Raji (cell line): ENCODE measurements around the gene AP3S1.

Experiments used
- POLR2A ChIP-seq: IDR thresholded peaks from 2 replicates; pipeline ENCODE4 v1.6.1; 2011; ENCODE audit warnings: low read depth, low read length, control low read depth; ENCODE audit not compliant: insufficient read depth

AP3S1 gene

DNA sequence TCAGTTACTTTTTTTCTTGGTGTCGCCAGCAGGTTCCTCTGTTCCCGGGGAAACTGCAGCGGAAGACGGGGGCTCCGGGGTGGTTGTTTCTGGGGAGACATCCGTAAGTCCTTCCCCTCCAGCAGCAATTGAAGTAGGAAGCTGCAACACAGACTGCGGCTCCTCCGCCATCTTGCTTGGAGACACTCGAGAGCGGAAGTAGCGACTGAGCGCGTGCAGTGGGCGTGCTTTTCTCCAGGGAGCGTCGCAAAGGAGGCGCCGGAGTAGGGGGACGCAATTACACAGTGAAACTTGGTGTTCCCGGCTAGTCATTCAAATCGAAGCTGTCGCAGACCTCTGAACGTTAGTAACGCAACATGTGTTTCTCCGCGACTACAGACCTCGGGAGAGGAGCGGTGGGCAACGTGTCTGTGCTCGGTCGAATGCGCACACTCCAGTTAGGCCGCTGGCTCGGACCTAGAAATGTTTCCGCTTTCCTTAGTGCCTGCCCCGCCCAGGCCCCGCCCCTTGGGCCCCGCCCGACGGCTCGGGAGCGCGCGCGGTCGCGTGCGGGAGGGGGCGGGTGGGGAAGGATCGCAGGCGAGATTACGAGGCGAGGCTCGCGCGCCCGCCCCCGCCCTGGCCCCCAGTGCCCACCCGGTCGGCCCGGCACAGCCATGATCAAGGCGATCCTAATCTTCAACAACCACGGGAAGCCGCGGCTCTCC is at the start of gene AP3S1, which contains the start of gene ATG12:
Gene AP3S1 (plus strand): TSS at position 554 of the 707 bp plus-strand sequence. CDS start 103 bp downstream, at position 657.
Gene ATG12 (minus strand): TSS at position 184 of the 707 bp plus-strand sequence. CDS start 13 bp downstream, at position 171.
- peak; percentile 89 for TF ChIP-seq POLR2A

DNA sequence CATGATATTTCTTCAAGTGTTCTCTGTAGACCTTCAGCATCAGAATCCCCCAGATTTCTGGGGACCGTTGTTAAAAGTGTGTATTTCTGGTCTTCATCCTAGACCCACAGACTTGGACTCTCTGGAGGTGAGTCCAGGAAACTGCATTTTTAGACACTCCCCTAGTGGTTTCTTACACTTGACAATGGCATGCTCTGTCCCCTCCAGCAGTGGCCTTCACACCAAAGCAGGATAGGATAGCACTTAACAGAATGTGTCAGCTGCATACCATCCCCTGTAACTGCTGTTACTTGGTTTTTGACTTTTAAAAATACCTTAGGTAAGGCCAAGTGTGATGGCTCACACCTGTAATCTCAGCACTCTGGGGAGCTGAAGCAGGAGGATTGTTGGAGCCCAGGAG is 46.0 kb upstream of the AP3S1 start:
- no peak for TF ChIP-seq POLR2A

DNA sequence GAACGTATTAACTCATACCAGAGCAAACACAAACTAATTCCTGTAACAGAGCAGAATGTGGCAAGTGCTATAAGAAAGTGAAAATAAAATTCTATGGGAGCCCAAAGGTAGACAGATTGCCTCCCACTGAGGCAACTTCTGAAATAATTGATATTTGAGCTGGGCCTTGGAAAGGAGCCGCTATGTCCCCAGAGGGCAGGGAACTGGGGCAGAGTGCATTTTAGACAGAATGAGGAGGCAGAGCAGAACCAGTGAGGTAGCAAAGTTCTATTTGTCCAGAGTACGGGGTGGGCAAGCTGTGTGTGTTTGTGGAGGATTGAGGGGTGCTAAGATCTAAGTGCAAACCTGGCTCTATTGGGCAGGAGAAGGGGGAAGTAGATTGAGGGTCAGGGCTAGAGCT is 45.1 kb upstream of the AP3S1 start:
- no peak for TF ChIP-seq POLR2A

DNA sequence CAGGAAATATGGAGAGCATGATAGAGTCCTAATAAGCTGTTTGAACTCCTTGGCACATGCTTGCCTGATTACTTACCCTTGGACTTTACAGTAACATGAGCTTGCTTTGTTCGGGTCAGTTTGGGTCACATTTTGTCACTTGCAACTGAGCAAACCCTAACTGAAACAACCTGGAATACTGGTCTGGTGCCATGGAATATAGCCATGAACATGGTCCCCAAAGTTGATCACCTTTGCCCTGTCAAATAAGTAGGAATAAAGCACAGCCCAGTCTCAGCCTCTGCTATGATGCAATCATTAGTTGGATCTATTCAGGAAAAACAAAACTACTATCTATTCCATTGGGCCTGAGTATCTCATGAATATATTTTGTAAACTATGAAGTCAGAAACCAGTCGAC is 43.5 kb upstream of the AP3S1 start:
- TF ChIP-seq POLR2A: no peak

DNA sequence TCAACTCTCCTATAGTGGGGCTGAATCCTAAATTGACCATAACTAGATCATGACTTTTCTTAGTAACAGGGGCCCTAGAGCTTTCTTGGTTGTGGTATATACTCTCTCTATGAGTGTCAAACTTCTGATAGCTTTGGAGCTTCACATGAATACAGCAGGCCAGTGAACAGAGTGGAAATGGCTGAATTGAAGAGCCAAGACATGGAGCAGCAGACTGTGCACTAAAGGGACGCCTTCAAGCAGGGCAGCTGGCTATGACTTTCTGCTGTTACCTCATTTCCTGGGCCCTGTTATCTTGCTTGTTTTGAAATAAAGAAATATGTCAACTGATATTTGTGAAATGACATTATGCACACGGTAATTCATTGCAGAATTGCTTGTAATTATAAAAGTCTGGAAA is 41.6 kb upstream of the AP3S1 start:
- TF ChIP-seq POLR2A: no peak

DNA sequence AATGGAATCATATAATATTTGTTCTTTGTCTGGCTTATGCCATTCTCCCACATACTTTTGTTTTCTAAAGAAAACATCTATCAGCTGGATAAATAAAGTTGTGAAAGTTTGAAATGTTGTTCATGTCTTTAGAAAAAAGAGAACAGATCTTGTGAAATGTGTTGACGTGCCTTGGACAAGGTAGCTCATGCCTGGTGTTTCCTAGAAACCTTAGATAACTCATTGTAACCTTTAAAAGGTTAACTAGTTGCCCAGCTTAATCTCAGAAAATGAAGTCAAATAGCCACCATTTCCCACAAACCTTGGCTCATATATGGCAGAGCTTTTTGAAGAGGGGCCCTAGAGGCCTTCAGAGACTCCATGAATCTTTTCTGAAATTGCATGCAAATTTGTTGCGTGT is 40.6 kb upstream of the AP3S1 start:
- no peak for TF ChIP-seq POLR2A

DNA sequence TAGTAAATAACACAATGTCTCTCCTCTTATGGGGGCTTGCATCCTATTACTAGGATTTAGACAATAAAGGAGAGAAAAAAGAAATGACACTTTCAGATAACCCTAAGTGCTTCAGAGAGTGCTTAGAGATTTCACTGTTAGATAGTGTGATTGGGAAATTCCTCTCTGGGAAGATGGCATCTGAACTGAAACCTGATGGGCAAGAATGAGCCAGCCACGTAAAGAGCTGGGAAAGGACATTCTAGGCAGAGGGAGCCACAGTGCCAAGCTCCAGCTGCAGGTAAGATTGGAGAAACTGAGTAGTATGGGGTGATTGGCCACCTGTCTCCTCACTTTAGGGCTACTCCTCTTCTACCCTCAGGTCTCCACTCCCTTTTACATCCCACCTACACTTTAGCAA is 39.8 kb upstream of the AP3S1 start:
- TF ChIP-seq POLR2A: no peak

DNA sequence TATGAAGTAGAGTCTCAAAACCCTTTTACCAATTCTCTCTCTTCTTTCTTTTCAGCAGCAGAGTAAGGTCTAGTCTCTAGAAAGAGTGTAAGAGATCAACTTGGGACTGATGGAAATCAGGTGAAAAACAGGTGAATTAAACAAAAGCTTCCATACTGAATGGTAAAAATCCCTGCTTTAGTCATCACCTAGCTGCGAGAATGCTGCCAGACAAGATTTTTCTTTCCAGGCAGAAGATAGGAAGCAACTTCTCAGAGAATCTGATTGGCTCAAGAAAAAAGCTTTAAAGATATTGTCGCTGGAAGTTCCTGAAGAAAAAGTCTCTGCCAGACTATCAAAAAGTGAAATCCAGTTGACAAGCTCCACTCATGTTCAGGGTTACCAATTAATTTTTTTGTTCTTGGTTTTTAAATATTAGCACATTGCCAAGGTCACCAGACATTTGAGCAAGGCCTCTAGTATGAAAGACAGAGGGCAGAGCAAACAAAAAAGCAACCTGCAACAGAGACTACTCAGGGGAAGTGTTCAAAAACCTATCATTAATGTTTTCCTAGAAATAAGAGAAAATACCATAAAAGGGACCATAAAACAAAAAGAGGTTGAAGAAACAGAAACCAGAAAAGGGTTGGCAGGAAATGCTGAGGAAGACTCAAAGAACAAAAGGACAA is 34.6 kb upstream of the AP3S1 start:
- no peak for TF ChIP-seq POLR2A

DNA sequence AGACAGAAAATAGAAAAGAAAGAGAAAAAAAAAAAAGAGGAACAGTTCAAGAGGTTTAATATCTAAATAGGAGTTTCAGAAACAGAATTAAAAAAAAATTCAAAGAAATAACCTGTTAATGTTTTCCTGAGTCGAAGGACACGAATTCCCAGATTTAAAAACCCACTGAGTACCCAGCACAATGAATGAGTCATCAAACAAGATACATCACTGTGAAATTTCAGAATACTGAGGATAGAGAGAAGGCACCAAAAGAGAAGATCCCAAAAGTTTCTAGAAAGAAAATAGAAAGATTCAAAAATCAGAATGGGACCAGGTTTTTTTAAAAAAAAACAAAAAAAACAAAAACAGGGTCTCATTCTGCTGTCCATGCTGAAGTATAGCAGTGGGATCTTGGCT is 34.1 kb upstream of the AP3S1 start:
- TF ChIP-seq POLR2A: no peak

DNA sequence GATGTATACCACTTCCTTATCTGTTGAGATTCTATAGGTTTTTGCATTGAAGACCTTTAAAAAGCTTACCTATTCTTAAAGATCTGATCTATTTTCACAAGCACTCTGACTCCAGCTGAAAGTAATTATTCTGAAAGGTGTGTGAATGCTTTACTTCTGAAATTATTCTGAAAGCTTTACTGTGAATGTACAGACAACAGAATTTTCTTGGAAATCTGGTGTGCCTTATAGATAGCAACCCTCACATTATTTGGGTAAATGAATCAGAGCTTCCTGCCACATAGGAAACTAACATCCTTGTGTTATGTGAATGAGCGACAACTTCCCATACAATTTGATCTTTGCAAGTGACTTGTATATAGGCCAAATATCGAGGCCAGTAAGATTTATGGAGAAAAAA is 31.8 kb upstream of the AP3S1 start:
- no peak for TF ChIP-seq POLR2A

DNA sequence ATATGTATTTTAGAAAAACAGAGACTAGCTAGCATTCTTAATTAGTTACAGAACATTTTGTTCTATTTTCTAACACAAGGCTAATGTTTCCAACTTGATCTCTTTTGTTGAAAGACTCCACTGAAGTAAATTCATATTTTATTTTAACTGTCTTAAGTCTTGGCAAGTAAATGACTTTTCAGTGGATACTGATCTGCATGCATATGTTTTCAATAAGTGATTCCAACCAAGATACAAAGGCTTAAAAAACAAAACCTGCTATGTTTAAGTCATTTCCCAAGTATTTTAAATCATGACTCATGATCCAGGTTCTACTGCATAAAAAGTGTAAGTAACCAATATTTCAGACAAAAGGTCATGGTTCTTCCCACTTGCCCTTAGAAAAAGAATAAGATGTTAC is 31.0 kb upstream of the AP3S1 start:
- TF ChIP-seq POLR2A: no peak

DNA sequence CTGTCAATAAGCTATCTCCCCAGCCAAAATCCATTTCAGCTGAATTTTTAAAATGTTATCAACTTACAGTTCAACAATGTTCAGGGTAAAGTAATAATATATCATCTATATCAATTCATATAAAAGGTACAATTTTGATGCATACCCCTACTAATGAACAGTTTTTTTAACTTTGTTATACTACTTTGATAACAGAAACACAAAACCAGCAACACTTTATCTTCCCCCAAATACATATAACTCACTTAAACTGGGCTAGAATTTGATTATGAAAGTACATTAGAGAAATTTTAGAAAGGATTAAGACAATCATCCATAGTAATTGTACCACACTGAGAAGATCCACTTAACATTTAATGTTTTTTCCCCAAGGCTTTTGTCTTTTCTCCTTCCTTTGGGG is 30.3 kb upstream of the AP3S1 start:
- TF ChIP-seq POLR2A: no peak

DNA sequence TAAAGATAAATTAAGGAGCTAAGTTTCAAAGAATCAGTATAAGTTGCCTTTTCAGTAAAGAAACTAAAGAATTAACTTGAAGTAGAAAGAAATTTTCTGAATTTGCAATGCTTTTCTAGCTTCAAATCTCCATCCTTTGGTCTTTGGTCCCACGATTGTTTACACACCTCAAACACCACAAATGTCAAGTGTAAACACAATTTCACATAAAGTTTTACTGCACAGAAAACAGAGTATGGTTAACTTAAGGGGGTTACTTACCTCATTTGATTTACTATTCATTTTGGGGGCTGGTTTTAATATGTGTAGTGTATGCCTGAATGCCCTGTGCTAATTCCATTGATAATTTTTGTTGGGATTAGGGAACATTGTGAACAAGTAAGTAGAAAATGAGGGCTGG is 29.4 kb upstream of the AP3S1 start:
- TF ChIP-seq POLR2A: no peak

DNA sequence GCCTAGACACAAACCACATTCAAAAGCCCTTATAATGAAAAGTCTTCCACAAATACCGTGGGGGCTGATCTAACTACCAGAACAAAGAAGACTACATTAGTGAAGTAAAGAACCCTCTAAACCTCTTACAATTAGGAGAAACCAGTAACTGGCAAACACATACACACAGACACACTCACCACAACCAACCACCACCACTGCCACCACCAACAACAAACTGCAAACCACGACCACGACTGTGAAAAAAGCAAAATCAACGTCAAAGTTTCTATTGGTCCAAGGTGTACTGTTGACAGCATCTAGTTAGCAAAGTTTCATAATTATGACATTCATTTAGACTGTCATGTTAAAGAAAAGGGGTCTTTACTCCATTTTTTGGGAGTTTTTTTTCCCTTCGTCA is 28.0 kb upstream of the AP3S1 start:
- TF ChIP-seq POLR2A: no peak

DNA sequence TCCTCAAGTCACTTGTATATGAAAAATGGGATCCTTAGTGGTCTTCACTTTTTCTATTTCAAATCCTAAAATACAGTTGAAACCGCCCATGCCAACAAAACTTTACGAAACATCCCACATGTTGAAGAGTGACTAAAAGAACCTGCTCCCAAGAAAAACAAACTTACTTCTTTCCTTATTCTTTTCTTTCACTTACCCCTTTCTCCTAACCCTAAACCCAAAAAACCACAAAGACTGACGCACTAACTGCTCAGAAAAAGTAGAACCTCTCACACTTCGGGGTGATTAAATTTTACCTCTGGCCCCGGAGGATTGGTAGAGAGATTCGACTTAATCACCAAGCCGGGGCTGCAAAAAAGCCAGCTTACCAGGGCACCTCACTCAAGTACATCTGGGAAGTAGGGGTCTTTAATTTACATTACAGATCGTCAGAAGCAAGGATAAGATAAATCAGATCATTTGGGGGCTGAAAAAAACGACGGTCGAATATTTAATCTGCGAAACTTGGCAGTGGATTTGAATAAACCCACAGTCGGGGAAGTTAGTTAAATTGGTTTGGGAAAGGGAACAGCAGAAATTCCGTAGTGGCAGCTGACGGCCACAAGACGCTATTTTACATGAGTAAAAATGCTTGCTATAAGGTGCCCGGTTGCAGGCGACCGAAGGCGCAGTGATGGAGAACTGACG is 26.6 kb upstream of the AP3S1 start:
- TF ChIP-seq POLR2A: no peak

DNA sequence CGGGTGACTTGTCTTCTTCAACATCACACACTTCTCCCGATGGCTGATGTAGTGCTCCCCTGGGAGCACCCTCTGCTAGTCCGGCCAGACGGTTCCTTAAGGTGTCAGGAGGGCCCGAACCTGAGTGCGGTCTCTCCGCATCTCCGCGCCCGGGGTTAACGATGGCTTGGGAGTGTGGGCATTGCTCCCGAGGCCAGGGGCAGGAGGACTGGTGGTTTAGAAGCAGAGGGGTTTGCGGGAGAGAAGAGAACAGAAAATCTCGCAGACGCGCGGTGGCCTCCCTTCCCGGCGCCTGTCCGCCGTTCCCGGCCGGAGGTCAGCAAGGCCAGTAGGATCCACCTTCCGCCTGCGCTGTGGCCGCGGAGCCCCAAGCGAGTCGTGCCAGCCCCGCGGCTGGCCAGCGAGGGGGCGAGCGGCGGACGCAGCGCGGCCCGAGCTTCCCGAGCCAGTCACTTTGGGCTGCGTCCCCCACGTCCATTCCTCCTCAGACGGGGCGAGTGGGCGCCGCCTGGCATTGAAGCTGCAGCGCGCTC is 26.0 kb upstream of the AP3S1 start:
- no peak for TF ChIP-seq POLR2A
